ENCODE results near the gene TTC7B. TPM values are rescaled to one million over a fixed set of nuclear protein-coding genes. Genes with fewer than 3 reads are reported as not detected.

Gene TTC7B
- total and polyA plus RNA-seq, 2 experiments from 2014 or later, result 7.9 to 28.6 TPM

DNA sequence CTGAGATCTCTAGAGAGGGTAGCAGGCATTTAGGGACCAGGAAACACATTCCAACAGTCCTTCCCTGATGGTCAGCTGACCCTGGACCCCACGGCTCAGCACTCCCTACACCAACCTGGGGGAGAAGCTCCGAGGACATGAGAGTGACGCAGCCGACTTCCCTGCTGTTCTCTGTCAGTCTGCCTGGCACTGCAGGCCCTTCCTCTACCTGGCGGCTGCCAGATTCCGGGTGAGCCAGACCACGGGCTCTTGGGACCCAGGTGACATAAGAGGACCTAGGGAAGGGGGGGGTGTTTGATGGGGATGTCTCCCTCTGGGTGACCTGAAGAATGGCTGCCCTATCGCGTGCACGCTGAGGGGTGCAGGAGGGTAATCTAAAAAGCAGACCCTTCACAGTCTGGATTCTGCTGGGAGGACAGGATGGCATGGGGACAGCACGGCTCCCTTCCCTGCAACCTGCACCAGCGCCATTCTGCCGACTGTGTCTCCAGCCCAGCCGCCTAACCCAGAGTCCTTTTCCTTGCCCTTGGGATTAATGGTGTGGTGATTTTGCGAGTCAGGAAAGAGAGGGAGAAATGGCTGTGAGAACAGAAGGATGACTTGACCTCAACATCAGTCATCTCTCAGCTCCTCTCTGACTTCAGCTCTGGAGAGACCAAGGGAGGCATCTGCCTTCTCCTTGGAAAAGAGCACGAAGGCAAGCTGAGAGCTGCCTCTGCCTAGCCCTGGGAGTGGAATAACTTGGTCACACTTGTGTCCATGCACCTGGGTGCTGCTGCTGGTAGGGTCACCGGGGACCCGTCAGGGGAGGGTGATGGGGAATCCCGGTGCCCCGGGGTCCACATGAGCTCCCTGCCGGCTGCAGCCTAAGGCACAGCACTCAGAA, 260.9 kb downstream of the TTC7B start:
- peaks cover 15% of the 10 kb centered on the region for H3K27me3 Mint-ChIP-seq (ENCODE audit: insufficient read depth, low read depth, poor library complexity)
- H3K36me3 Mint-ChIP-seq (ENCODE audit: low read depth), result peaks cover under 1% of the 10 kb centered on the region; the same call in 2 of the 3 replicates
- no peak for DNase-seq (ENCODE audit: low spot score)
- ATAC-seq, result no peak
- Histone ChIP-seq H3F3A (replicated peaks; ENCODE audit: low read depth) (no peaks in the 10 kb centered on the region), H3K79me2 (replicated peaks; ENCODE audit: insufficient read depth) (no peaks in the 10 kb centered on the region), H3K4me1 (ENCODE audit: insufficient read depth) (peaks cover 12% of the 10 kb centered on the region), H3K36me3 (ENCODE audit: insufficient read depth) (no peaks in the 10 kb centered on the region), H3K27ac (ENCODE audit: low read depth) (no peak overlapping the region), H4K20me1 (replicated peaks; ENCODE audit: insufficient read depth) (no peaks in the 10 kb centered on the region), H3K4me3 (no peak overlapping the region), H2AFZ (peak overlapping the region; percentile 86), H3K4me2 (peak overlapping the region; percentile 64), H3K27me3 (ENCODE audit: insufficient read depth) (no peaks in the 10 kb centered on the region), H3K9me2 (ENCODE audit: insufficient read depth) (no peaks in the 10 kb centered on the region)
- TF ChIP-seq, protein P1, sequence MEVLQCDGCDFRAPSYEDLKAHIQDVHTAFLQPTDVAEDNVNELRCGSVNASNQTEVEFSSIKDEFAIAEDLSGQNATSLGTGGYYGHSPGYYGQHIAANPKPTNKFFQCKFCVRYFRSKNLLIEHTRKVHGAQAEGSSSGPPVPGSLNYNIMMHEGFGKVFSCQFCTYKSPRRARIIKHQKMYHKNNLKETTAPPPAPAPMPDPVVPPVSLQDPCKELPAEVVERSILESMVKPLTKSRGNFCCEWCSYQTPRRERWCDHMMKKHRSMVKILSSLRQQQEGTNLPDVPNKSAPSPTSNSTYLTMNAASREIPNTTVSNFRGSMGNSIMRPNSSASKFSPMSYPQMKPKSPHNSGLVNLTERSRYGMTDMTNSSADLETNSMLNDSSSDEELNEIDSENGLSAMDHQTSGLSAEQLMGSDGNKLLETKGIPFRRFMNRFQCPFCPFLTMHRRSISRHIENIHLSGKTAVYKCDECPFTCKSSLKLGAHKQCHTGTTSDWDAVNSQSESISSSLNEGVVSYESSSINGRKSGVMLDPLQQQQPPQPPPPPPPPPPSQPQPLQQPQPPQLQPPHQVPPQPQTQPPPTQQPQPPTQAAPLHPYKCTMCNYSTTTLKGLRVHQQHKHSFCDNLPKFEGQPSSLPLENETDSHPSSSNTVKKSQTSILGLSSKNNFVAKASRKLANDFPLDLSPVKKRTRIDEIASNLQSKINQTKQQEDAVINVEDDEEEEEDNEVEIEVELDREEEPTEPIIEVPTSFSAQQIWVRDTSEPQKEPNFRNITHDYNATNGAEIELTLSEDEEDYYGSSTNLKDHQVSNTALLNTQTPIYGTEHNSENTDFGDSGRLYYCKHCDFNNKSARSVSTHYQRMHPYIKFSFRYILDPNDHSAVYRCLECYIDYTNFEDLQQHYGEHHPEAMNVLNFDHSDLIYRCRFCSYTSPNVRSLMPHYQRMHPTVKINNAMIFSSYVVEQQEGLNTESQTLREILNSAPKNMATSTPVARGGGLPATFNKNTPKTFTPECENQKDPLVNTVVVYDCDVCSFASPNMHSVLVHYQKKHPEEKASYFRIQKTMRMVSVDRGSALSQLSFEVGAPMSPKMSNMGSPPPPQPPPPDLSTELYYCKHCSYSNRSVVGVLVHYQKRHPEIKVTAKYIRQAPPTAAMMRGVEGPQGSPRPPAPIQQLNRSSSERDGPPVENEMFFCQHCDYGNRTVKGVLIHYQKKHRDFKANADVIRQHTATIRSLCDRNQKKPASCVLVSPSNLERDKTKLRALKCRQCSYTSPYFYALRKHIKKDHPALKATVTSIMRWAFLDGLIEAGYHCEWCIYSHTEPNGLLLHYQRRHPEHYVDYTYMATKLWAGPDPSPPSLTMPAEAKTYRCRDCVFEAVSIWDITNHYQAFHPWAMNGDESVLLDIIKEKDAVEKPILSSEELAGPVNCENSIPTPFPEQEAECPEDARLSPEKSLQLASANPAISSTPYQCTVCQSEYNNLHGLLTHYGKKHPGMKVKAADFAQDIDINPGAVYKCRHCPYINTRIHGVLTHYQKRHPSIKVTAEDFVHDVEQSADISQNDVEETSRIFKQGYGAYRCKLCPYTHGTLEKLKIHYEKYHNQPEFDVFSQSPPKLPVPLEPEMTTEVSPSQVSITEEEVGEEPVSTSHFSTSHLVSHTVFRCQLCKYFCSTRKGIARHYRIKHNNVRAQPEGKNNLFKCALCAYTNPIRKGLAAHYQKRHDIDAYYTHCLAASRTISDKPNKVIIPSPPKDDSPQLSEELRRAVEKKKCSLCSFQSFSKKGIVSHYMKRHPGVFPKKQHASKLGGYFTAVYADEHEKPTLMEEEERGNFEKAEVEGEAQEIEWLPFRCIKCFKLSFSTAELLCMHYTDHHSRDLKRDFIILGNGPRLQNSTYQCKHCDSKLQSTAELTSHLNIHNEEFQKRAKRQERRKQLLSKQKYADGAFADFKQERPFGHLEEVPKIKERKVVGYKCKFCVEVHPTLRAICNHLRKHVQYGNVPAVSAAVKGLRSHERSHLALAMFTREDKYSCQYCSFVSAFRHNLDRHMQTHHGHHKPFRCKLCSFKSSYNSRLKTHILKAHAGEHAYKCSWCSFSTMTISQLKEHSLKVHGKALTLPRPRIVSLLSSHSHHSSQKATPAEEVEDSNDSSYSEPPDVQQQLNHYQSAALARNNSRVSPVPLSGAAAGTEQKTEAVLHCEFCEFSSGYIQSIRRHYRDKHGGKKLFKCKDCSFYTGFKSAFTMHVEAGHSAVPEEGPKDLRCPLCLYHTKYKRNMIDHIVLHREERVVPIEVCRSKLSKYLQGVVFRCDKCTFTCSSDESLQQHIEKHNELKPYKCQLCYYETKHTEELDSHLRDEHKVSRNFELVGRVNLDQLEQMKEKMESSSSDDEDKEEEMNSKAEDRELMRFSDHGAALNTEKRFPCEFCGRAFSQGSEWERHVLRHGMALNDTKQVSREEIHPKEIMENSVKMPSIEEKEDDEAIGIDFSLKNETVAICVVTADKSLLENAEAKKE (CRISPR knock-in tag; IDR thresholded peaks at IDR 0.05), result no peak
- TF ChIP-seq NANOG (IDR thresholded peaks at IDR 0.05; ENCODE audit: borderline replicate concordance) (no peak), STAT1 (IDR thresholded peaks at IDR 0.05; ENCODE audit: unreplicated experiment) (no peak), ZNF114 (CRISPR knock-in tag; IDR thresholded peaks at IDR 0.05) (no peak), JUNB (IDR thresholded peaks at IDR 0.05; ENCODE audit: unreplicated experiment) (no peak), POLR2AphosphoS5 (IDR thresholded peaks at IDR 0.05; ENCODE audit: low read depth) (no peak), CREB1 (CRISPR knock-in tag; IDR thresholded peaks at IDR 0.05; ENCODE audit: low read depth) (no peak)
- H3K9me3 Mint-ChIP-seq, result peaks cover 2% of the 10 kb centered on the region; the same call in 2 of the 3 replicates
- H3K4me3 Mint-ChIP-seq, result 0 out of 3 replicates have a peak overlapping the region, but pooled peaks have one; percentile 24
- H3K4me1 Mint-ChIP-seq, result peaks cover 16% of the 10 kb centered on the region
- no peak overlapping the region for H3K27ac Mint-ChIP-seq

Data from GM23338 (cell line).